ENCODE data around the gene ZMIZ1. TPM values are rescaled to one million over a fixed set of nuclear protein-coding genes. Genes with fewer than 3 reads are reported as not detected.

Gene ZMIZ1
- total and polyA plus RNA-seq, 9 donors = 16.3 to 55.7 (median 38.1) TPM

DNA sequence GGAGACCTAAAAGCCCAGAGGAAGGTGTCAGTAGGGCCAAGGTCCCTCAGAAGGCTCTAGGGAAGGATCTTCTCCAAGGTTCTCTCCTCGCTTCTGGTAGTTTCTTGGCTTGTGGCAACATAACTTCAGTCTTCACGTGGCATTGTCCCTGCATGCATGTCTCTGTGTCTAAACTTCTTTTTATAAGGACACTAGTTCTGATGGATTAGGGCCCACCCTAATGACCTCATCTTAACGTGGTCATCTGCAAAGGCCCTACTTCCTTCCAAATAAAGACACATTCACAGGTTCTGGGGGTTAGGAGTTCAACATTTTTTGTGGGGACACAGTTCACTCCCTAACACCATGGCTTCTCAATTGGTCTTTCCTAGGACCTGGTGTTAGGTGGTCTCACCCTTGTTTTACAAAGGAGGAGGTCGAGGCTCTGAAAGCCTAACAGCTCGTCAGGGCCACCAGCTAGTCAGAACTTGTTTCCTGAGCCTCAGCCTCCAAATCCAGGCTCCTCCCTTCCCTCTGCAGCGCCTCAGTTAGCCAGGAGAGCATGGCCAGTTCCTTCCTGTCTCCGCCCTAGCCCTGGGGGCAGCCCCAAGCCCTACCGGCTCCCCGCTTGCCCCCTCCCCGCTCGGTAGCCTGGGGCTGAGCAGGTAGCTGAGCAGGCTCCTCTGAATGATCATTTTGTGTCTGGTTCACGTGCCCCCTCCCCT, 168.8 kb downstream of the ZMIZ1 start:
- Histone ChIP-seq H3K9me3 (replicated peaks; ENCODE audit: control insufficient read depth, low read depth, low read length) (no peaks in the 10 kb centered on the region), H3K36me3 (ENCODE audit: control insufficient read depth, insufficient read depth, low read length) (peaks cover 6% of the 10 kb centered on the region), H3K4me1 (ENCODE audit: control insufficient read depth, insufficient read depth, low read length) (peaks cover 35% of the 10 kb centered on the region), H3K27me3 (ENCODE audit: control insufficient read depth, insufficient read depth, low read length) (peaks cover 6% of the 10 kb centered on the region), H3K4me3 (ENCODE audit: low read length) (no peak overlapping the region), H3K27ac (ENCODE audit: low read length) (peak overlapping the region; percentile 45)
- DNase-seq = no peak
- WGBS (ENCODE audit: insufficient coverage) = 52% methylated on average over 9 of the region's 12 CpGs

DNA sequence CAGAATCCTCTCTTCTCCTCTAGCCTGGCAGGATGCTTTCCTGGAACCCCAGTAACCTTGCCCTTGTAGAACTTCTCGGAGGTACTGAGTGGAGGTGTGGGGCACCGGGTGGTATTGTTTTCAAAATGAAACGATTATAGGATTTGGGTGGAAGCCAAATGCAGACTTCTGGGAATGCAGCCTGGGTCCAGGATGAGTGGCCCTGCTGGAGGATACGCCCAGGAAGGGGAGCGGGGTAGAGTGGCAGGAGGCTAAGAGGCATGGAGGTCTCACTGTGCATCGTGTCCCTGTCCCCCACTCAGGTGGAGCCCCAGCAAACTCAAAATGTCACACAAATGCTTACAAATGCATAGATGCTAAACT, 169.4 kb downstream of the ZMIZ1 start:
- no peak overlapping the region for H3K4me3 ChIP-seq (ENCODE audit: low read length)
- peaks cover 3% of the 10 kb centered on the region for H3K36me3 ChIP-seq (ENCODE audit: control insufficient read depth, insufficient read depth, low read length)
- H3K4me1 ChIP-seq (ENCODE audit: control insufficient read depth, insufficient read depth, low read length) = peaks cover 35% of the 10 kb centered on the region
- WGBS (ENCODE audit: insufficient coverage) = 86% methylated on average over 1 of the region's 6 CpGs
- H3K27me3 ChIP-seq (ENCODE audit: control insufficient read depth, insufficient read depth, low read length) = peaks cover 6% of the 10 kb centered on the region
- no peaks in the 10 kb centered on the region for H3K9me3 ChIP-seq (replicated peaks; ENCODE audit: control insufficient read depth, low read depth, low read length)
- no peak for DNase-seq
- H3K27ac ChIP-seq (ENCODE audit: low read length) = peak overlapping the region; percentile 45

DNA sequence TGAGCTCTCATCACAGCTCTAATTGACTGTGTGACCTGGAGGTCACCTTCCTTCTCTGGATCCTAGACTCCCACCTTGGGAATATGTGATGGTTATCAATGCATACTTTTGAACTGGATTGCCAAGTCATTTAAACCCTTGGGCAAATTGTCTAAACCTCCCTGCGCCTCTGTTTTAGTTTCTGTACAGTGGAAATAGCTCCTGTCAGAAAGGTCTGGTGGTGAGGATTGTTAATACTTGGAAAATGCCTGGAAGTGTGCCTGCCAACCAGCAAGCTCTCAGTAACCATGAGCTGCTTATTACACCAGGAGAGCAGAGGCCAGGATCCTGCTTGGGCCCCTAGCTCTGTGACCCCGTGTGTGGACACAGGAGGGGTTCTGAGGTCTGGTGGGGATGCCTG, 169.8 kb downstream of the ZMIZ1 start:
- Histone ChIP-seq H3K27me3 (ENCODE audit: control insufficient read depth, insufficient read depth, low read length) (peaks cover 6% of the 10 kb centered on the region), H3K4me3 (ENCODE audit: low read length) (no peak overlapping the region), H3K9me3 (replicated peaks; ENCODE audit: control insufficient read depth, low read depth, low read length) (no peaks in the 10 kb centered on the region), H3K27ac (ENCODE audit: low read length) (no peak overlapping the region), H3K4me1 (ENCODE audit: control insufficient read depth, insufficient read depth, low read length) (peaks cover 35% of the 10 kb centered on the region), H3K36me3 (ENCODE audit: control insufficient read depth, insufficient read depth, low read length) (no peaks in the 10 kb centered on the region)
- DNase-seq = no peak
- 71% methylated on average over 2 of the region's 2 CpGs for WGBS (ENCODE audit: insufficient coverage)

DNA sequence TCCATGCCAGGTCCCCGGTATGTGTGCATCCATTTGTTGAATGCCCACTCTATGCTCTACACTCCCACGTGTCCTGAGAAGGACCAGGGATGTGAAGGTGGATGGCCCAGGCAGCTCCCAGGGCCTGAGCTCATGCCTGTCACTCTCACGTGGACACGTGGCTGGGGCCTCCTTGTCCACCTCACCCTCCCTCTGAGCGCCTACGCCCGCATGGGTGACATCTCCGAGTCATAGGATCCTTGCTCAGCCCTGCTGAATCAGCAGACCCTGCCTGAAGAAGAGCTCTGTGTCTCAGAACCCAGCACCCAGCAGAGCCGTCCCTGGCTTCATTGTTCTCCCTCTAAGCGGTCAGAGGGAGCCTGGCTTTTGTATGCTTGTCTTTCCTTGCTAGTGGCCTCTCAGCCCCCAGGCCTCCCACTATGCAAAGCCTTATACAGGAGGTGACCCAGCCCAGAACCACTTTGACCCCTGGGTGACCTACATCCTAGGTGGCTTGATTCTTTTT, 170.6 kb downstream of the ZMIZ1 start:
- Histone ChIP-seq H3K27ac (ENCODE audit: low read length) (peak overlapping the region; percentile 17), H3K4me3 (ENCODE audit: low read length) (no peak overlapping the region), H3K9me3 (replicated peaks; ENCODE audit: control insufficient read depth, low read depth, low read length) (no peaks in the 10 kb centered on the region), H3K27me3 (ENCODE audit: control insufficient read depth, insufficient read depth, low read length) (peaks cover 6% of the 10 kb centered on the region), H3K36me3 (ENCODE audit: control insufficient read depth, insufficient read depth, low read length) (no peaks in the 10 kb centered on the region), H3K4me1 (ENCODE audit: control insufficient read depth, insufficient read depth, low read length) (peaks cover 42% of the 10 kb centered on the region)
- DNase-seq = peak; percentile 61
- WGBS (ENCODE audit: insufficient coverage) = 64% methylated on average over 9 of the region's 10 CpGs

DNA sequence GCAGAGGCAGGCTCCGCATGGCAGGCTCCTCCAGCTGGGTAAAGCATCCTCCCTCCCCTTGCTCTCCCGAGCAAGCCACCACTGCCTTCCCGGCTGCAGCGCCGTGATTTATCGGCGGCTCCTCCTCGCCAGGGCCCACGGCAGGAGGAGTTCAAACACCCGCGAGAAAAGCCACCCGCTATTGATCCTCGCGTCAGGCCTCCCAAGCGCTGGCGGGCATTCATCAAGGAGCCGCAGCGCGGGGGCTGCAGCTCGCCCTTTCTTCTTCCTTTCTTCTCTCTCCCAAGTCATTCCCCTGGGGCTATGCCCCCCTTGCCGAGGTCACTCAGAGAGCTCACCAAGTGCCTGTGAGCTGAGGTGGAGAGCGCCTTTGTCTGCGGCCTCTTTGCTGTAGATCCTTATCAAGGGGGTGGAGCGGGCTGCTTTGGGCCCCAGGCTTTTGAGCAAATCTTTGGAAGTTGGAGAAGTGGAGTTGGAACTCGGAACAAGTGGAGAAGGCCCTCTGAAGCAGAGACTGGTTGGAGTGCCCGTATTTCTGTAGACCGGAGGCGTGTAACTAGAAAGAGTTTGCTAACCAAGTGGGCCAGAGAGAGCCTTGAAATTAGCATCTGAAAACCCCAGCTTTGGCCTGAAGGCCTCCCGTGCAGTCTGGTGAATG, 171.3 kb downstream of the ZMIZ1 start:
- H3K4me1 ChIP-seq (ENCODE audit: control insufficient read depth, insufficient read depth, low read length) = peaks cover 49% of the 10 kb centered on the region
- no peaks in the 10 kb centered on the region for H3K36me3 ChIP-seq (ENCODE audit: control insufficient read depth, insufficient read depth, low read length)
- WGBS (ENCODE audit: insufficient coverage) = 70% methylated on average over 14 of the region's 29 CpGs
- DNase-seq = no peak
- no peaks in the 10 kb centered on the region for H3K9me3 ChIP-seq (replicated peaks; ENCODE audit: control insufficient read depth, low read depth, low read length)
- H3K4me3 ChIP-seq (ENCODE audit: low read length) = no peak overlapping the region
- H3K27ac ChIP-seq (ENCODE audit: low read length) = no peak overlapping the region
- H3K27me3 ChIP-seq (ENCODE audit: control insufficient read depth, insufficient read depth, low read length) = peaks cover 6% of the 10 kb centered on the region

DNA sequence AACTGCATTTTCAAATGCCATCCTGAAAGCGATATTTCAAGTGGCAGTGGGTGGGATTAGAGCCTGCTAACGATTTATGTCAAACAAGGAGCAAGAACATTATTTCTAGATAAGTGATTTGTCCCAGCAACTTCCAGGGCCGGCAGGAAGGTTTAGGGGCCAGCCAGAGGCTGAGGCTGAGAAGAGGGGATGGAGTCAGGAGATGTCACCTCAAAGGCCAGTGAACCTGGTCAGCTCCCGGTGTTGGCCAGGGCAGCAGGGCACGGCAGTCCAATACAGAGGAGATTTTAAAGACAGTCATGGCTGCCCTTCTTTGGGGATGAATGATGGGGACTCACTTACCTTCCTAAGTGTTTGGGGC, 172.8 kb downstream of the ZMIZ1 start:
- WGBS (ENCODE audit: insufficient coverage) = 17% methylated on average over 2 of the region's 5 CpGs
- Histone ChIP-seq H3K4me3 (ENCODE audit: low read length) (no peak overlapping the region), H3K4me1 (ENCODE audit: control insufficient read depth, insufficient read depth, low read length) (peaks cover 62% of the 10 kb centered on the region)

DNA sequence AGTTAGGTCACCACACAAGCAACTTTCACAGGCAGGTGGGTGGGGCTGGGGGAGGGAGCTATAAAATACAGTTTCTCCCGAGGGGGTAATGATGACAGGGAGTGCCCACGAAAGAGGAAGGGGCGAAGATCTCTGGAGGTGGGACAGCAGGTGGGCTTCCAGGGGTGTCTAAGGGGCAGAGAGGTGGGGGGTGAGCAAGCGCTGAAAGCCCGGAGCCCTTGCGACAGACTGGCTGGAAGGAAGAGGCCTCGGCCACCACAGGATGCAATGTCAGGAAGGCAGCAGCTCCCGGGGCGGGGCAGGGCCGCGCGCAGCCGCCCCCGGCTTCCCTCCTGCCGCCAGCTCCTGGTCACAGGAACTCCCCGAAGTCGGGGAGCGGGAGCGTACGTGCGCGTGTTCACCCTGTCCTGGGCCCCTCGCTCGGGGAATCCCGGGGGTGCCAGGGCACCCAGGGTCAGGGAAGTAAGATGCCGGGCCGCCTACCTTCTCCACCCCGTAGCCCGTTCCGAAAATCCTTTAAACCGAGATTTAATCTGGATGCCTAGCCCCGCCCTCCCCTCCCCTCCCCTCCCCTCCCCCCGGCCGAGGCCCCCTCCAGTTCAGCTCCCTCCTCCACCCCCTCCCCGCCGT, 173.3 kb downstream of the ZMIZ1 start:
- Histone ChIP-seq H3K4me3 (ENCODE audit: low read length) (peak overlapping the region; percentile 58), H3K4me1 (ENCODE audit: control insufficient read depth, insufficient read depth, low read length) (peaks cover 67% of the 10 kb centered on the region), H3K9me3 (replicated peaks; ENCODE audit: control insufficient read depth, low read depth, low read length) (no peaks in the 10 kb centered on the region), H3K36me3 (ENCODE audit: control insufficient read depth, insufficient read depth, low read length) (no peaks in the 10 kb centered on the region), H3K27me3 (ENCODE audit: control insufficient read depth, insufficient read depth, low read length) (peaks cover 6% of the 10 kb centered on the region), H3K27ac (ENCODE audit: low read length) (peak overlapping the region; percentile 67)
- DNase-seq = peak; percentile 78
- WGBS (ENCODE audit: insufficient coverage) = 4% methylated on average over 24 of the region's 36 CpGs

More for the DNA sequence above, 172.8 kb downstream of the ZMIZ1 start:
- H3K27me3 ChIP-seq (ENCODE audit: control insufficient read depth, insufficient read depth, low read length) = peaks cover 6% of the 10 kb centered on the region
- peak overlapping the region; percentile 67 for H3K27ac ChIP-seq (ENCODE audit: low read length)
- DNase-seq = no peak
- H3K9me3 ChIP-seq (replicated peaks; ENCODE audit: control insufficient read depth, low read depth, low read length) = no peaks in the 10 kb centered on the region
- H3K36me3 ChIP-seq (ENCODE audit: control insufficient read depth, insufficient read depth, low read length) = no peaks in the 10 kb centered on the region

DNA sequence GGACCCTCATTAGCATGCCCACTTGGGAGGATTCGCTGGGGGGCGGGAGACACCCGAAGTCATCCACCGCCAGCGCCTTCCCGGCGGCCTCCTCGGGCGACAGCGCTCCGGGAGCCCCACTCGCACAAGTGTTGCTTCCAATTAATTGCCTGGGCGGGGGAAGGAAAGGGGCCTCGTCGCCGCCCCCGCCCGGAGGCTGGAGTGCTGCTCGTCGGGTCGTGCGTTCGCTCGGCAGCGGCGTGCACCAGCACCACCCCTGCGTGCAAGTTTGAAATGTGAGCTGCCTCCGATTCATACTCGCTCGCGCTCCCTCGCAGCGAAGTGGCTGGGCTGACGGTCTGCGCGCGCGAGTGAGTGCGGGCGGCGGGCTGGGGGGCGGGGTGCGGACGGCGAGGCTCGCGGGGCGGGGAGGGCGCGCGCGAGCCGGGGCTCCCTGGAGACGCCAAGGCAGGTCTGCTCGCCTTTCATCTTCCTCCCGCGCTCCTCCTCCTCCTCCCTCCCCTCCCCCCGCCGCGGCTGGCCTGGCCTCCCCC, 173.9 kb downstream of the ZMIZ1 start:
- H3K4me1 ChIP-seq (ENCODE audit: control insufficient read depth, insufficient read depth, low read length) = peaks cover 71% of the 10 kb centered on the region
- peak overlapping the region; percentile 67 for H3K27ac ChIP-seq (ENCODE audit: low read length)
- no peaks in the 10 kb centered on the region for H3K9me3 ChIP-seq (replicated peaks; ENCODE audit: control insufficient read depth, low read depth, low read length)
- DNase-seq = peak; percentile 90
- H3K27me3 ChIP-seq (ENCODE audit: control insufficient read depth, insufficient read depth, low read length) = peaks cover 6% of the 10 kb centered on the region
- H3K4me3 ChIP-seq (ENCODE audit: low read length) = peak overlapping the region; percentile 58
- H3K36me3 ChIP-seq (ENCODE audit: control insufficient read depth, insufficient read depth, low read length) = no peaks in the 10 kb centered on the region
- WGBS (ENCODE audit: insufficient coverage) = 0% methylated on average over 47 of the region's 60 CpGs

DNA sequence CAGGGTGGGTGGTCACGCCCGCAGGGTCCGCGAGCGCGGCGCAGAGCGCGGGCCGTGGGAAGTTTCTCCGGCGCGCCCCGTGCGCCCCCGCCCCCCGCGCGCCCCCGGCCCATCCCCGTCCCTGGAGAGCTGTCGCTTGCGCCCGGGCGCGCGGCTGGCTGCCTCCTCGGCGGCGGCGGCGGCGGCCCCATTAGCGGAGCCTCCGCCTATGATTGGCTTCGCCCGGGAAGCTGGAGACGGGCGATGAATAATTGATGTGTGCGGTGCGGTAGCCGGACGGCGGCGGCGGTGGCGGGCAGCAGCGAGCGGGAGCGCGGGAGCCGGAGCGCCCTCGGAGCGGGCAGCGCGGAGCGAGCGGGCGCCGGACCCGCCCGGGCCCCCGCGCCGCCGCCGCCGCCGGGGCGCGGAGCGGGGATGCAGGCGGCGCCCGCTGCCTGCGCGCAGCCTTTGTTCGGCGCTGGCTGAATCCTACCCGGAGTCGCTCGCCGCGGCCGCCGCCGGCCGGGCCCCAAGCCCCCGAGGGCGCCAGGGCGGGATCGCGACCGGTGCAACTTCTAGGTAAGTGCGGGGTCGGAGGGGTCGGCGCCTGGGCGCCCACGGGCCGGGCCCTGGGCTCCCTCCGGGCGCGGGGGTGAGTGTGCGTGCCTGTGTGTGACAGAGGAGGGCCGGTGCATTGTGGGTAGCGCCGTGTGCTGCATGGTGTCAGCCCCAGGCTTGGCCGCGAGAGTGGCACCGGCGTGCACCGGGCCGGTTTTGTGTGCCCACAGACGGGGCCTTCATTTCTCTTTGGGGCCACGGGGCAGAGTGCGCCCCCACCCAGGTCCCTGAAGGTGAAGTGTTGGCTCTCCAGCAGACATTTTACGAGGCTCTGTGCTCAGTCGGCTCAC, 174.7 kb downstream of the ZMIZ1 start:
- no peaks in the 10 kb centered on the region for H3K36me3 ChIP-seq (ENCODE audit: control insufficient read depth, insufficient read depth, low read length)
- peaks cover 6% of the 10 kb centered on the region for H3K27me3 ChIP-seq (ENCODE audit: control insufficient read depth, insufficient read depth, low read length)
- H3K9me3 ChIP-seq (replicated peaks; ENCODE audit: control insufficient read depth, low read depth, low read length) = no peaks in the 10 kb centered on the region
- H3K4me1 ChIP-seq (ENCODE audit: control insufficient read depth, insufficient read depth, low read length) = peaks cover 71% of the 10 kb centered on the region
- DNase-seq = peak; percentile 62
- peak overlapping the region; percentile 58 for H3K4me3 ChIP-seq (ENCODE audit: low read length)
- 2% methylated on average over 107 of the region's 120 CpGs for WGBS (ENCODE audit: insufficient coverage)
- no peak overlapping the region for H3K27ac ChIP-seq (ENCODE audit: low read length)
